ENCODE results near the gene EYS.

The EYS gene

DNA sequence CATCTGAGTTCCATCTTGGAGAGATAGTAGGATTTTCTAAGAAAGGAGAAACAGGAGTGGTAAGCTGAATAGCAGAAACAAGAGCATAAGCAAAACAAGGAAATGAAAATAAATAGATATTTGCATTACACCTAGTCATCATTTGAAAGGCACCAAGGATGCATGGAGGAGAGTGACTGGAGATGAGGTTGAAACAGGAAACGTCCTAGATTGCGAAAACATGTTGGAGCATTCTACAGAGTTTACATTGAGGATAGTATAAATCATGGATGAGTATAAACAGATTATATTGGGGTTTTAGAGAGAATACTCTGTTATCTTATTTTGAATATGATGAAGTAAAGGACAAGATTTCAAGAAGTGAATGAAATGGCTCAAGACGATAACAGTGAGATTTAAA is 507.3 kb downstream of the EYS start:
- peak; percentile 66 for DNase-seq
- Histone ChIP-seq H4K8ac (ENCODE audit: low read length) (no peak overlapping the region), H3K9ac (ENCODE audit: low read length) (no peak overlapping the region), H3K36me3 (ENCODE audit: control insufficient read depth in 1 of 2, insufficient read depth in 2 of 2, low read depth in 1 of 2, low read length in 2 of 2) (no peaks in the 10 kb centered on the region), H2AK5ac (ENCODE audit: low read length, severe bottlenecking) (no peak overlapping the region), H3K18ac (ENCODE audit: low read depth in 1 of 2, low read length in 2 of 2) (no peak overlapping the region), H3K27me3 (ENCODE audit: control insufficient read depth in 1 of 2, insufficient read depth in 1 of 2, low read length in 2 of 2) (no peaks in the 10 kb centered on the region), H3K14ac (ENCODE audit: low read length in 2 of 2) (no peak overlapping the region), H3K23ac (ENCODE audit: low read length in 2 of 2) (no peak overlapping the region), H2BK15ac (ENCODE audit: low read depth, poor library complexity, severe bottlenecking) (no peak overlapping the region), H3K4me1 (ENCODE audit: control insufficient read depth, insufficient read depth, low read depth, low read length) (peaks cover 8% of the 10 kb centered on the region), H4K91ac (ENCODE audit: low read length) (no peak overlapping the region), H2BK120ac (ENCODE audit: low read depth, low read length) (no peak overlapping the region), H3K4me2 (ENCODE audit: low read length, poor library complexity, severe bottlenecking) (no peak overlapping the region), H3K27ac (ENCODE audit: low read length, poor library complexity, severe bottlenecking) (no peak overlapping the region), H3K9me3 (ENCODE audit: control insufficient read depth, low read length) (no peaks in the 10 kb centered on the region), H3K79me1 (replicated peaks; ENCODE audit: low read length, poor library complexity, severe bottlenecking) (no peaks in the 10 kb centered on the region), H2BK5ac (ENCODE audit: low read depth, low read length, poor library complexity, severe bottlenecking) (no peak overlapping the region), H3K4me3 (ENCODE audit: insufficient read depth in 1 of 2, low read depth in 1 of 2, low read length in 2 of 2) (no peak overlapping the region), H3K4ac (ENCODE audit: low read depth in 1 of 2, low read length in 2 of 2) (no peak overlapping the region), H2BK12ac (ENCODE audit: low read length in 2 of 2) (no peak overlapping the region), H2AFZ (ENCODE audit: low read depth, low read length) (no peak overlapping the region)
- 29% methylated on average over 3 of the region's 3 CpGs for WGBS

DNA sequence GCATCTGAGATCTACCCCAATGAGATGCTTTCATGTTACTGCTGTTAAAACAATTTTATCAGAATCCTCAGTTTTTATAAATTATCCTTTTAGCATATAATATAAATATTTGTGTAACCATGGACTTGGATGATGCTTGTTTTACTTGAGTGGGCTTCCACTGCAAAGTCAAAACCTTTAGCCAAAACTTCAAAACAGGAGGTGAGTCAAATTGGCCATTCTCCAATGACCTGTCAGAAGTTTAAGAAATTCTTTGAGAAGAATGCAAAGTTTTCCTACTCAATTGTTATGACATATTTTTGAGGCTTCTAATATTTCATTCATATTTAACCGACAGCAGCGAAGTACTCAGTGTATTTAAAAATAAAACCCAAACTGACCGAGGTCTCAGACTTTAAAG is 507.9 kb downstream of the EYS start:
- H3K9ac ChIP-seq (ENCODE audit: low read length) = no peak overlapping the region
- DNase-seq = no peak
- no peaks in the 10 kb centered on the region for H3K9me3 ChIP-seq (ENCODE audit: control insufficient read depth, low read length)
- H3K4ac ChIP-seq (ENCODE audit: low read depth in 1 of 2, low read length in 2 of 2) = no peak overlapping the region
- no peak overlapping the region for H3K18ac ChIP-seq (ENCODE audit: low read depth in 1 of 2, low read length in 2 of 2)
- H3K27ac ChIP-seq (ENCODE audit: low read length, poor library complexity, severe bottlenecking) = no peak overlapping the region
- H2BK5ac ChIP-seq (ENCODE audit: low read depth, low read length, poor library complexity, severe bottlenecking) = no peak overlapping the region
- WGBS = 94% methylated on average over 2 of the region's 3 CpGs
- H4K91ac ChIP-seq (ENCODE audit: low read length) = no peak overlapping the region
- H3K4me3 ChIP-seq (ENCODE audit: insufficient read depth in 1 of 2, low read depth in 1 of 2, low read length in 2 of 2) = no peak overlapping the region
- H2BK120ac ChIP-seq (ENCODE audit: low read depth, low read length) = no peak overlapping the region
- no peaks in the 10 kb centered on the region for H3K36me3 ChIP-seq (ENCODE audit: control insufficient read depth in 1 of 2, insufficient read depth in 2 of 2, low read depth in 1 of 2, low read length in 2 of 2)
- no peak overlapping the region for H3K23ac ChIP-seq (ENCODE audit: low read length in 2 of 2)
- no peak overlapping the region for H2BK12ac ChIP-seq (ENCODE audit: low read length in 2 of 2)
- no peaks in the 10 kb centered on the region for H3K27me3 ChIP-seq (ENCODE audit: control insufficient read depth in 1 of 2, insufficient read depth in 1 of 2, low read length in 2 of 2)
- no peak overlapping the region for H2BK15ac ChIP-seq (ENCODE audit: low read depth, poor library complexity, severe bottlenecking)
- H2AK5ac ChIP-seq (ENCODE audit: low read length, severe bottlenecking) = no peak overlapping the region
- H3K4me2 ChIP-seq (ENCODE audit: low read length, poor library complexity, severe bottlenecking) = no peak overlapping the region
- H2AFZ ChIP-seq (ENCODE audit: low read depth, low read length) = no peak overlapping the region
- no peak overlapping the region for H4K8ac ChIP-seq (ENCODE audit: low read length)
- peaks cover 8% of the 10 kb centered on the region for H3K4me1 ChIP-seq (ENCODE audit: control insufficient read depth, insufficient read depth, low read depth, low read length)
- H3K14ac ChIP-seq (ENCODE audit: low read length in 2 of 2) = no peak overlapping the region
- H3K79me1 ChIP-seq (replicated peaks; ENCODE audit: low read length, poor library complexity, severe bottlenecking) = no peaks in the 10 kb centered on the region

DNA sequence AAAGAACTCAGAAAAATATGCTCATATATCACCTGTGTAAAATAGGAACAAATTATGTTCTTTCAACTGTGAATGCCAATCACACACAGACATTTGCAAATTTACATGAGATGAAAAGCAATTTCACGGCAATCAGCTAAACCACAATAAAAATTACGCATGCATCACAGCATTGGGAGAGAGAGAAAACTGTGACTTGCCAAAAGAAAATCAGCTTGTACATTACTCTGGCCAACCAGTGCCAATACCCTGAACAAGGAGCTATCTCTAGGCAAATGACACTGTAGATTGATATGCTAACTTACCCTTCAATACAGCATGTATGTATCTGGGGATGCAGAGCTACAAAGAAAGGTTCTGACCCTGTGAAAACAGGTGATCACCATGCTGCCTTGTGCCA is 515.6 kb downstream of the EYS start:
- WGBS = 100% methylated on average over 2 of the region's 2 CpGs
- Histone ChIP-seq H2AFZ (ENCODE audit: low read depth, low read length) (no peak overlapping the region), H3K4ac (ENCODE audit: low read depth in 1 of 2, low read length in 2 of 2) (no peak overlapping the region), H3K27ac (ENCODE audit: low read length, poor library complexity, severe bottlenecking) (no peak overlapping the region), H3K4me3 (ENCODE audit: insufficient read depth in 1 of 2, low read depth in 1 of 2, low read length in 2 of 2) (no peak overlapping the region), H2BK12ac (ENCODE audit: low read length in 2 of 2) (no peak overlapping the region), H3K18ac (ENCODE audit: low read depth in 1 of 2, low read length in 2 of 2) (no peak overlapping the region), H3K23ac (ENCODE audit: low read length in 2 of 2) (no peak overlapping the region), H4K8ac (ENCODE audit: low read length) (no peak overlapping the region), H3K9me3 (ENCODE audit: control insufficient read depth, low read length) (no peaks in the 10 kb centered on the region), H2BK5ac (ENCODE audit: low read depth, low read length, poor library complexity, severe bottlenecking) (no peak overlapping the region), H3K4me2 (ENCODE audit: low read length, poor library complexity, severe bottlenecking) (no peak overlapping the region), H2BK15ac (ENCODE audit: low read depth, poor library complexity, severe bottlenecking) (no peak overlapping the region), H3K4me1 (ENCODE audit: control insufficient read depth, insufficient read depth, low read depth, low read length) (no peaks in the 10 kb centered on the region), H3K36me3 (ENCODE audit: control insufficient read depth in 1 of 2, insufficient read depth in 2 of 2, low read depth in 1 of 2, low read length in 2 of 2) (no peaks in the 10 kb centered on the region), H3K9ac (ENCODE audit: low read length) (no peak overlapping the region), H2BK120ac (ENCODE audit: low read depth, low read length) (no peak overlapping the region), H4K91ac (ENCODE audit: low read length) (no peak overlapping the region), H3K14ac (ENCODE audit: low read length in 2 of 2) (no peak overlapping the region), H3K27me3 (ENCODE audit: control insufficient read depth in 1 of 2, insufficient read depth in 1 of 2, low read length in 2 of 2) (no peaks in the 10 kb centered on the region), H3K79me1 (replicated peaks; ENCODE audit: low read length, poor library complexity, severe bottlenecking) (no peaks in the 10 kb centered on the region), H2AK5ac (ENCODE audit: low read length, severe bottlenecking) (no peak overlapping the region)
- DNase-seq = no peak

DNA sequence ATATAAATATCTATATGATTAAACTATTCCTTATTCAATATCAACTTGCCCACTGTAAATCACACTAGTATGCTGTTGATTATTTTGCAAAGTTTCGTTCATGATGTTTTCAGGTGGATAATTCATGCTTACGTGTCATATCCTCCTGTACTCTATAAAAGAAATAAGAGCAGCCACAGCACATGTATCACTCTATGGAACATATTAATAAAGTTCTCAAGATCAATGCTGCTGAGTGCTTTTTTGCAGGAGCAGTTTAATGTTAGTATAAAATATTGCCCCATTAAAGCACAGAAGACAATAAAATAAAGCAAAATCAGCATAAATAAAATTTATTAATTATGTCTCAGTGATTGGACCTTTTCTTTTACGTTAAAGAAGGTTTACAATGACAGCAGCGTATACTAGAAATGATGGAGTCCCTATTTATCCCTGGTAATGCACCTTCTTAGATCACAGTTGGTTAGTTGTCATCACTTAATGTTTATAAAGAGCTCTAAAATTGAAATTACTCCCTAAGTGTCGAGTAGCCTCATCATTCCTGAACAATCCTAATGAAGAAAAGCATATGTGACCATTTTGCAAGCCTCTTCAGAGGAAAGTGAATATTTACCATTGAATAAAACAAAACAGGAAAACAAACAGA is 517.7 kb downstream of the EYS start:
- H2BK120ac ChIP-seq (ENCODE audit: low read depth, low read length) = no peak overlapping the region
- H3K23ac ChIP-seq (ENCODE audit: low read length in 2 of 2) = no peak overlapping the region
- H3K27ac ChIP-seq (ENCODE audit: low read length, poor library complexity, severe bottlenecking) = no peak overlapping the region
- H4K91ac ChIP-seq (ENCODE audit: low read length) = no peak overlapping the region
- H4K8ac ChIP-seq (ENCODE audit: low read length) = no peak overlapping the region
- H2AFZ ChIP-seq (ENCODE audit: low read depth, low read length) = no peak overlapping the region
- H3K9me3 ChIP-seq (ENCODE audit: control insufficient read depth, low read length) = no peaks in the 10 kb centered on the region
- no peak overlapping the region for H2BK15ac ChIP-seq (ENCODE audit: low read depth, poor library complexity, severe bottlenecking)
- no peak overlapping the region for H3K4me2 ChIP-seq (ENCODE audit: low read length, poor library complexity, severe bottlenecking)
- no peak overlapping the region for H2BK12ac ChIP-seq (ENCODE audit: low read length in 2 of 2)
- WGBS = 83% methylated on average over 1 of the region's 5 CpGs
- H3K4me1 ChIP-seq (ENCODE audit: control insufficient read depth, insufficient read depth, low read depth, low read length) = no peaks in the 10 kb centered on the region
- no peak overlapping the region for H3K18ac ChIP-seq (ENCODE audit: low read depth in 1 of 2, low read length in 2 of 2)
- no peaks in the 10 kb centered on the region for H3K36me3 ChIP-seq (ENCODE audit: control insufficient read depth in 1 of 2, insufficient read depth in 2 of 2, low read depth in 1 of 2, low read length in 2 of 2)
- no peak overlapping the region for H3K9ac ChIP-seq (ENCODE audit: low read length)
- H3K27me3 ChIP-seq (ENCODE audit: control insufficient read depth in 1 of 2, insufficient read depth in 1 of 2, low read length in 2 of 2) = no peaks in the 10 kb centered on the region
- DNase-seq = no peak
- H3K14ac ChIP-seq (ENCODE audit: low read length in 2 of 2) = no peak overlapping the region
- H2BK5ac ChIP-seq (ENCODE audit: low read depth, low read length, poor library complexity, severe bottlenecking) = no peak overlapping the region
- H3K79me1 ChIP-seq (replicated peaks; ENCODE audit: low read length, poor library complexity, severe bottlenecking) = no peaks in the 10 kb centered on the region
- H3K4me3 ChIP-seq (ENCODE audit: insufficient read depth in 1 of 2, low read depth in 1 of 2, low read length in 2 of 2) = no peak overlapping the region
- no peak overlapping the region for H2AK5ac ChIP-seq (ENCODE audit: low read length, severe bottlenecking)
- H3K4ac ChIP-seq (ENCODE audit: low read depth in 1 of 2, low read length in 2 of 2) = no peak overlapping the region

All from mesenchymal stem cell (in vitro differentiated cells and primary cell).